Adrenal gland (tissue), 5 donors: ENCODE measurements around the gene NUP98.

Experiments used
- POLR2A ChIP-seq, 2 donors: fragments of 450-650 bp; IDR thresholded peaks; one replicate each; pipeline ENCODE4 v1.6.1; 2017; ENCODE audit warnings: antibody characterized with exemption in 2 of 2, mild to moderate bottlenecking in 2 of 2, moderate library complexity in 1 of 2
- TF ChIP-seq, protein P1 (sequence below), 6 experiments: fragments of 450-650 bp in 4 of 6; fragments of 200-600 bp in 2 of 6; sonication (generic) in 1 of 6; IDR thresholded peaks; 1 replicate in 5 of 6; 2 replicates in 1 of 6; pipeline versions ENCODE4 v1.5.1 to v1.8.0; 2016 to 2021; ENCODE audit warnings: antibody characterized with exemption in 6 of 6, mild to moderate bottlenecking in 2 of 6, moderate library complexity in 1 of 6
- donor health status: DM: no; HTN: no; CAD: no.

DNA sequence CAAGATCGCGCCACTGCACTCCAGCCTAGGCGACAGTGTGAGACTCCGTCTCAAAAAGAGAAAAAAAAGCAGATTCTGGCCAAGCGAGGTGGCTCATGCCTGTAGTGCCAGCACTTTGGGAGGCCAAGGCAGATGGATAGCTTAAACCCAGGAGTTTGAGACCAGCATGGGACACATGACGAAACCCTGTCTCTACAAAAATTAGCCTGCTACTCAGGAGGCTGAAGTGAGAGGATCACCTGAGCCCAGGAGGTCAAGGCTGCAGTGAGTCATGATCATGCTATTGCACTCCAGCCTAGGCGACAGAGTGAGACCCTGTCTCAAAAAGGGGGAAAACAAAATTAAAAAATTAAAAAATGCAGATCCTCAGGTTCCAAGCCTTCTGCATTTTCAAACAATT lies 25.0 kb upstream of the NUP98 start:
- TF ChIP-seq, protein P1, sequence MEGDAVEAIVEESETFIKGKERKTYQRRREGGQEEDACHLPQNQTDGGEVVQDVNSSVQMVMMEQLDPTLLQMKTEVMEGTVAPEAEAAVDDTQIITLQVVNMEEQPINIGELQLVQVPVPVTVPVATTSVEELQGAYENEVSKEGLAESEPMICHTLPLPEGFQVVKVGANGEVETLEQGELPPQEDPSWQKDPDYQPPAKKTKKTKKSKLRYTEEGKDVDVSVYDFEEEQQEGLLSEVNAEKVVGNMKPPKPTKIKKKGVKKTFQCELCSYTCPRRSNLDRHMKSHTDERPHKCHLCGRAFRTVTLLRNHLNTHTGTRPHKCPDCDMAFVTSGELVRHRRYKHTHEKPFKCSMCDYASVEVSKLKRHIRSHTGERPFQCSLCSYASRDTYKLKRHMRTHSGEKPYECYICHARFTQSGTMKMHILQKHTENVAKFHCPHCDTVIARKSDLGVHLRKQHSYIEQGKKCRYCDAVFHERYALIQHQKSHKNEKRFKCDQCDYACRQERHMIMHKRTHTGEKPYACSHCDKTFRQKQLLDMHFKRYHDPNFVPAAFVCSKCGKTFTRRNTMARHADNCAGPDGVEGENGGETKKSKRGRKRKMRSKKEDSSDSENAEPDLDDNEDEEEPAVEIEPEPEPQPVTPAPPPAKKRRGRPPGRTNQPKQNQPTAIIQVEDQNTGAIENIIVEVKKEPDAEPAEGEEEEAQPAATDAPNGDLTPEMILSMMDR (IDR thresholded peaks at IDR 0.05), result no peak
- TF ChIP-seq POLR2A (IDR thresholded peaks at IDR 0.05), result no peak
